Pancreas (tissue), 10 donors: Measurements from ENCODE around the gene PTPN1. TPM values are rescaled to one million over a fixed set of nuclear protein-coding genes. Genes with fewer than 3 reads are reported as not detected.

Experiments
- ATAC-seq, 4 donors: fragments of 200-7000 bp; cut with Tn5 transposase; one replicate each; pipeline versions ENCODE4 v1.8.0 to v1.9.1; 2020; ENCODE audit warnings: mild to moderate bottlenecking in 4 of 4, moderate library complexity in 4 of 4
- DNase-seq, 6 donors: peaks; one replicate each; pipeline ENCODE4 v3.0.0-alpha.2; 2020
- FAIRE-seq: peaks from 2 replicates; lab custom pipeline; 2012; peaks lifted over from hg19 to GRCh38; lab: Jason Lieb, UNC
- H3K27ac ChIP-seq, 4 donors: fragments of 200-600 bp; sonication (generic); 1 replicate in 3 of 4; 2 replicates in 1 of 4; pipeline versions ENCODE4 v1.5.0 to v1.8.0; 2020
- H3K27me3 ChIP-seq, 4 donors: fragments of 200-600 bp; one replicate each; pipeline ENCODE4 v1.8.0; 2021
- H3K36me3 ChIP-seq, 3 donors: fragments of 200-600 bp; sonication (generic) in 1 of 3; one replicate each; pipeline versions ENCODE4 v1.5.0 to v1.8.0; 2020 to 2021
- H3K4me1 ChIP-seq, 3 donors: fragments of 200-600 bp; one replicate each; pipeline ENCODE4 v1.8.0; 2021
- H3K4me3 ChIP-seq, 4 donors: fragments of 200-600 bp; sonication (generic) in 2 of 4; one replicate each; pipeline versions ENCODE4 v1.5.0 to v1.8.0; 2020 to 2021
- H3K9me3 ChIP-seq, 4 donors: fragments of 200-600 bp; one replicate each; pipeline ENCODE4 v1.8.0; 2021
- WGBS, 2 donors: extraction: QIAGEN DNeasy Blood & Tissue Kit; methylation state at CpG; one replicate each; pipeline ENCODE4 v1.1.7; 2013; 5-methylcytosine and 5-hydroxymethylcytosine counted together
- intact Hi-C, 3 donors: fragments of 100-400 bp; cut with DNase I; formaldehyde crosslinking; loops; one replicate each; pipeline versions ENCODE4 v1.11.1 to v1.14.2; 2022
- polyA plus RNA-seq, 2 donors: library from polyadenylated mRNA; stranded (reverse); fragments of 200-250 nt; gene quantifications; one replicate each; pipeline ENCODE4 v1.2.3, GENCODE V29; 2013
- total RNA-seq, 6 donors: library from RNA; stranded (reverse); fragmentation: NEBNext Ultra II Directional in 4 of 6; extraction: Animal tissue kit (Norgen Biotek cat#: 25700) in 4 of 6; gene quantifications; one replicate each; pipeline versions ENCODE4 v1.2.1 to v1.2.4, GENCODE V29; 2021 to 2023
- TF ChIP-seq, protein P1 (sequence below), 4 donors: fragments of 200-600 bp; sonication (generic) in 3 of 4; IDR thresholded peaks; one replicate each; pipeline versions ENCODE4 v1.5.0 to v1.8.0; 2021; ENCODE audit warnings: antibody characterized with exemption in 4 of 4
- donor health status: healthy with polysubstance abuse.
- donor health status: DM: no; HTN: no; CAD: no; lungs with moderate emphysema.
- donor health status: DM: no; HTN: no; CAD: no.
- donor health status: control.
- donor health status: control.
- donor health status: Bipolar disorder and iron deficiency.
- donor health status: DM: yes; HTN: yes; CAD: no.
- donor health status: DM: no; HTN: no; CAD: no.
- donor health status: DM: no; HTN: no; CAD: no.
- donor health status: DM: yes; HTN: yes; CAD: no.

Gene PTPN1
- total and polyA plus RNA-seq, 8 donors = 6.0 to 12.4 (median 8.6) TPM

DNA sequence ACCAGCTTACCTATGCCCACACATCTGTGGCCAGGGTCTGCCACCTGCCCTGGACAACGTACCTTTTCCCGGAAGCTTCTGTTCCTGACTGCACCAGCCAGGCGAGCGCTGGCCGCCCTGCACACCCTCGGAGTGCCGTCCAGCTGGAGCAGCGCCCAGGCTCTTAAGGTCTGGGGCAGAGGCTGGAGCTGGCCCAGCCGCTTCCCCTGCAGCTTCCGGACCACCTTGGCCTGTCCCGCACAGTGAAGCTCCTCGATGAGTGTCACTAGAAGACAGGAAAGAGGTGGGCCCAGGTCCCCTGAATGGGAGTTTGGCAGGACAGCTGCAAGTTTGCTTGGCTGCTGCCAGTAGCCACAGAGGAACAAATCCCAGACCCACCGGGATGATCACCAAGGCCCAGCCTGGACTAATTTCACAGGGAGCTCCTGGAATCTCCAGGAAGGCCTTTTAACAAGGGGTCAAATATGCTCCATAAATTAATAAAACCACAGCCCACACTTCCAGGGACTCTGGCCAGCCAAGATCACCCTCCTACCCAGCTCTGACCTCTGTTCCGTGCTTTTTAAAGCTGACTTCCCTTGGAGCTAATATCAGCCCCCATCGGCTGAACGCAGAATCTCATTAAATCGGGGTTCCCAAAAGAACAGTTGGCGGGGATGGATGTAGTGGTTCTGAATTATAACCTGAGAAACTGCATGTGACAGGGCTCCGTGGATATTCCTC lies 82.3 kb downstream of the PTPN1 start:
- Histone ChIP-seq H3K27ac (no peak overlapping the region), H3K9me3 (no peaks in the 10 kb centered on the region), H3K36me3 (no peaks in the 10 kb centered on the region), H3K4me3 (no peak overlapping the region), H3K4me1 (peaks cover 0 to 5% (median 0%) of the 10 kb centered on the region in 3 donors), H3K27me3 (no peaks in the 10 kb centered on the region)
- ATAC-seq = peak; percentile 44 to 78 (median 63)
- DNase-seq = peak in 4 of 6 donors; percentile 36 to 82 (median 60)
- WGBS, 2 donors = 48 to 53% methylated on average over 19 of the region's 19 CpGs
- FAIRE-seq = no peak
- TF ChIP-seq, protein P1, sequence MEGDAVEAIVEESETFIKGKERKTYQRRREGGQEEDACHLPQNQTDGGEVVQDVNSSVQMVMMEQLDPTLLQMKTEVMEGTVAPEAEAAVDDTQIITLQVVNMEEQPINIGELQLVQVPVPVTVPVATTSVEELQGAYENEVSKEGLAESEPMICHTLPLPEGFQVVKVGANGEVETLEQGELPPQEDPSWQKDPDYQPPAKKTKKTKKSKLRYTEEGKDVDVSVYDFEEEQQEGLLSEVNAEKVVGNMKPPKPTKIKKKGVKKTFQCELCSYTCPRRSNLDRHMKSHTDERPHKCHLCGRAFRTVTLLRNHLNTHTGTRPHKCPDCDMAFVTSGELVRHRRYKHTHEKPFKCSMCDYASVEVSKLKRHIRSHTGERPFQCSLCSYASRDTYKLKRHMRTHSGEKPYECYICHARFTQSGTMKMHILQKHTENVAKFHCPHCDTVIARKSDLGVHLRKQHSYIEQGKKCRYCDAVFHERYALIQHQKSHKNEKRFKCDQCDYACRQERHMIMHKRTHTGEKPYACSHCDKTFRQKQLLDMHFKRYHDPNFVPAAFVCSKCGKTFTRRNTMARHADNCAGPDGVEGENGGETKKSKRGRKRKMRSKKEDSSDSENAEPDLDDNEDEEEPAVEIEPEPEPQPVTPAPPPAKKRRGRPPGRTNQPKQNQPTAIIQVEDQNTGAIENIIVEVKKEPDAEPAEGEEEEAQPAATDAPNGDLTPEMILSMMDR (IDR thresholded peaks at IDR 0.05) = no peak
- intact Hi-C loops = no loop called here

GRCh38 chr20:50593005-50593335 lies 82.8 kb downstream of the PTPN1 start:
- intact Hi-C loops = no loop called here
- ATAC-seq = no peak
- TF ChIP-seq, protein P1 (IDR thresholded peaks at IDR 0.05) = no peak
- no peak for FAIRE-seq
- H3K4me3 ChIP-seq = no peak overlapping the region
- H3K9me3 ChIP-seq = no peaks in the 10 kb centered on the region
- H3K27me3 ChIP-seq = no peaks in the 10 kb centered on the region
- peak in 1 of 6 donors; percentile 18 for DNase-seq
- no peaks in the 10 kb centered on the region for H3K36me3 ChIP-seq
- 92 to 94% methylated on average over 9 of the region's 9 CpGs for WGBS, 2 donors
- peaks cover 0 to 5% (median 0%) of the 10 kb centered on the region in 3 donors for H3K4me1 ChIP-seq
- no peak overlapping the region for H3K27ac ChIP-seq

DNA sequence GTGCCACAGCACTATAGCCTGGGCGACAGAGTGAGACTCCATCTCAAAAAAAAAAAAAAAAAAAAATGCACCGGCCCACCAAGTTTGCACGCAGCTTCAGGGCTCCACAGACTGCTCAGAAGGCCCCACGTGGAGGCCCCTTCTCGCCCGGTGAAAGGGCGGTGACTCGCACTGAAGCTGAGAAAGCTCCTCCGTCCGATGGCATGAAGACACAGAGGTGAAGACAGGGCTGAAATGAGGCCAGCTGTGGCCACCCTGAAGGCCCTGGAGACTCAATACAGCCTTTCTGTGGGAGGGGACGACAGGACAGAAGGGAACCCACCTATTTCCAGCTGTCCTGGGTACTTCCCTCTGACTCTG lies 84.0 kb downstream of the PTPN1 start:
- Histone ChIP-seq H3K27me3 (no peaks in the 10 kb centered on the region), H3K4me3 (no peak overlapping the region), H3K36me3 (no peaks in the 10 kb centered on the region), H3K27ac (no peak overlapping the region), H3K4me1 (peaks cover 0 to 5% (median 0%) of the 10 kb centered on the region in 3 donors), H3K9me3 (no peaks in the 10 kb centered on the region)
- FAIRE-seq (no peak), ATAC-seq (no peak), DNase-seq (no peak)
- intact Hi-C loops = no loop called here
- 79 to 83% methylated on average over 11 of the region's 11 CpGs for WGBS, 2 donors
- TF ChIP-seq, protein P1 (IDR thresholded peaks at IDR 0.05) = no peak

DNA sequence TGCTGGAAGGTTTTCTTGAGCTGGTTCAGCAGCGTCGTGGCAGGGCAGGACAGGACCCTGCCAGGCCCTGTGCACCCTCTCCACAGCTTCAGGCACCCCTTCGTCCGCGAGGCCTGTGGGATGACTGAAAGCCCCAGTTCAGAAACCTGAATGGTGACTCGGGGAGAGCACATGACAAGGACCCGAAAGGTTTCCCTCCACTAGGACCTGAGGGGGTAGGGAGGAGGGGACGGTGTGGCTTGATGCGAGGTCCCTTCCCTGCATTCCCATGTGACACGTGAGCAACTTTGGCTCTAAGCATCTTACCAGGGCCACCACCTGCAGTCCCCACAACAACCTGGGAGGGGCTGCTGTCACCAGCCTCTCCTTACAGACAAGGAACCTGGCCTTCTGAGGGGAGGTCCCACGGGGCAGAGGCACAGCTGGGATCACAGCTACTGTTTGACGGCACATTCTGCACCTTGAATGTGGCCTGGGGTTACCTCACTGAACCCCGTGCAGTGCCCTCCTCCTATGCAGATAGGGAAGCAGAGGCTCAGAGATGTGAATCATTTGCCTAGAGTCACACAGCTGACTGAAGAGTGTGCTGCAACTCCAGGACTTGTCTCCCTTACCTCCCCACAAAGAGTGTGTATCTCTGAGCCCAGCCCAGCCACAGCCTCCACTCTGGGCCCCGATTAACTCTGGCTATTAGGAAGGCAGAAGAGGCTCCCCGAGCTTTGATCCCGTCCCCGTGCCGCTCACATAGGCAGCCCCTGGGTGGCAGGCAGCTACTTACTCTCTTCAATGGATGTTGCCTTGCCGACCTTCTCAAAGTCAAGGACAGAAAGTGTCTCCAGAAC lies 84.6 kb downstream of the PTPN1 start:
- Histone ChIP-seq H3K9me3 (no peaks in the 10 kb centered on the region), H3K4me3 (no peak overlapping the region), H3K27me3 (no peaks in the 10 kb centered on the region), H3K4me1 (peaks cover 0 to 5% (median 0%) of the 10 kb centered on the region in 3 donors), H3K27ac (no peak overlapping the region), H3K36me3 (no peaks in the 10 kb centered on the region)
- TF ChIP-seq, protein P1 (IDR thresholded peaks at IDR 0.05) = no peak
- intact Hi-C loops = no loop called here
- WGBS, 2 donors = 29 to 32% methylated on average over 19 of the region's 19 CpGs
- FAIRE-seq (no peak), DNase-seq (peak in 2 of 6 donors; percentile 20 to 49), ATAC-seq (peak in 1 of 4 donors; percentile 6)
